Measurements from ENCODE around the gene EXOC3.
"Not testable (repeated sequence)": the region's sequence is repeated elsewhere in the genome, so short reads cannot be mapped to it uniquely, and the experiment has no call there.

EXOC3 gene

GRCh38 chr5:485113-485945, 42.4 kb downstream of the EXOC3 start:
- DNase-seq (ENCODE audit: low read depth in 2 of 2) = no peak

- DNase-seq (ENCODE audit: low read depth in 2 of 2) = no peak
Measured at GRCh38 chr5:485946-486491, 43.0 kb downstream of the EXOC3 start.

- not testable (repeated sequence) for DNase-seq (ENCODE audit: low read depth in 2 of 2)
Measured at GRCh38 chr5:486597-486996, 43.6 kb downstream of the EXOC3 start.

GRCh38 chr5:488241-488640, 45.3 kb downstream of the EXOC3 start:
- no peak for DNase-seq (ENCODE audit: low read depth in 2 of 2)

- no peak for DNase-seq (ENCODE audit: low read depth in 2 of 2)
Measured at GRCh38 chr5:488744-489688, 46.0 kb downstream of the EXOC3 start.

GRCh38 chr5:489689-490080, 46.7 kb downstream of the EXOC3 start:
- no peak for DNase-seq (ENCODE audit: low read depth in 2 of 2)

GRCh38 chr5:490116-491106, 47.4 kb downstream of the EXOC3 start:
- no peak for DNase-seq (ENCODE audit: low read depth in 2 of 2)

- DNase-seq (ENCODE audit: low read depth in 2 of 2) = no peak
Measured at GRCh38 chr5:491119-491855, 48.3 kb downstream of the EXOC3 start.

GRCh38 chr5:491856-492155, 48.8 kb downstream of the EXOC3 start:
- DNase-seq (ENCODE audit: low read depth in 2 of 2) = no peak

- DNase-seq (ENCODE audit: low read depth in 2 of 2) = no peak
Measured at GRCh38 chr5:492314-492893, 49.4 kb downstream of the EXOC3 start.

GRCh38 chr5:493119-493701, 50.2 kb downstream of the EXOC3 start:
- no peak for DNase-seq (ENCODE audit: low read depth in 2 of 2)

- DNase-seq (ENCODE audit: low read depth in 2 of 2) = no peak
Measured at GRCh38 chr5:493758-494157, 50.8 kb downstream of the EXOC3 start.

- no peak for DNase-seq (ENCODE audit: low read depth in 2 of 2)
Measured at GRCh38 chr5:494667-495255, 51.8 kb downstream of the EXOC3 start.

GRCh38 chr5:496028-496427, 53.1 kb downstream of the EXOC3 start:
- DNase-seq (ENCODE audit: low read depth in 2 of 2) = no peak

- DNase-seq (ENCODE audit: low read depth in 2 of 2) = no peak
Measured at GRCh38 chr5:497090-497700, 54.2 kb downstream of the EXOC3 start.

- no peak for DNase-seq (ENCODE audit: low read depth in 2 of 2)
Measured at GRCh38 chr5:497871-498509, 55.0 kb downstream of the EXOC3 start.

- DNase-seq (ENCODE audit: low read depth in 2 of 2) = no peak
Measured at GRCh38 chr5:499233-500209, 56.5 kb downstream of the EXOC3 start.

All from stimulated activated CD4-positive, alpha-beta T cell treated with anti-CD3 and anti-CD28 coated beads, Interleukin-1b, Interleukin-23, amount 100 ng/mL, for 4 hours (primary cell).